Activated CD4-positive, CD25-positive, alpha-beta regulatory T cell treated with anti-CD3 and anti-CD28 coated beads, Interleukin-2, amount 50 U/mL, for 16 hours (primary cell): Measurements from ENCODE around the gene CENPS.
A peak's percentile ranks its signal among the peaks of the same experiment; 100 is the strongest.
"Not testable (repeated sequence)": the region's sequence is repeated elsewhere in the genome, so short reads cannot be mapped to it uniquely, and the experiment has no call there.

Experiments used
- DNase-seq: peaks from one replicate; pipeline ENCODE4 v3.0.0-alpha.2; 2020; ENCODE audit warnings: low read depth, low spot score

The CENPS gene

GRCh38 chr1:10450836-10451235 is 20.6 kb downstream of the CENPS start:
- DNase-seq: no peak

GRCh38 chr1:10451287-10451686 is 21.1 kb downstream of the CENPS start:
- DNase-seq: no peak

GRCh38 chr1:10456048-10456447 is 25.8 kb downstream of the CENPS start:
- DNase-seq: no peak

GRCh38 chr1:10456661-10457060 is 26.4 kb downstream of the CENPS start:
- no peak for DNase-seq

GRCh38 chr1:10457462-10457861 is 27.2 kb downstream of the CENPS start:
- not testable (repeated sequence) for DNase-seq

GRCh38 chr1:10457875-10458274 is 27.6 kb downstream of the CENPS start:
- no peak for DNase-seq

GRCh38 chr1:10459184-10459583 is 29.0 kb downstream of the CENPS start:
- DNase-seq: no peak

- no peak for DNase-seq
Measured at GRCh38 chr1:10467078-10467477, 36.8 kb downstream of the CENPS start.

GRCh38 chr1:10470043-10470442 is 39.8 kb downstream of the CENPS start:
- DNase-seq: no peak

GRCh38 chr1:10471411-10472219 is 41.4 kb downstream of the CENPS start:
- DNase-seq: no peak

- DNase-seq: peak; percentile 88
Measured at GRCh38 chr1:10472220-10473144, 42.2 kb downstream of the CENPS start, which contains the start of gene DFFA. DFFA (minus strand) TSS chr1:10472529; CDS start chr1:10472458, 71 bp downstream.

GRCh38 chr1:10473145-10473765 is 43.0 kb downstream of the CENPS start:
- DNase-seq: no peak

- DNase-seq: not testable (repeated sequence)
Measured at GRCh38 chr1:10474309-10474612, 44.0 kb downstream of the CENPS start.

GRCh38 chr1:10474613-10475507 is 44.6 kb downstream of the CENPS start, which contains the start of gene PEX14:
PEX14 (plus strand) TSS chr1:10474950; CDS start chr1:10474967, 17 bp downstream.
- DNase-seq: peak; percentile 74

GRCh38 chr1:10475510-10475909 is 45.3 kb downstream of the CENPS start:
- no peak for DNase-seq

- DNase-seq: no peak
Measured at GRCh38 chr1:10479296-10479695, 49.1 kb downstream of the CENPS start.

- no peak for DNase-seq
Measured at GRCh38 chr1:10480614-10481013, 50.4 kb downstream of the CENPS start.

- DNase-seq: no peak
Measured at GRCh38 chr1:10484521-10484920, 54.3 kb downstream of the CENPS start.

GRCh38 chr1:10489291-10490055 is 59.2 kb downstream of the CENPS start:
- DNase-seq: no peak

- no peak for DNase-seq
Measured at GRCh38 chr1:10490286-10490970, 60.2 kb downstream of the CENPS start.
